Esophagus muscularis mucosa (tissue), 4 donors: ENCODE measurements around the gene CES2. TPM values are rescaled to one million over a fixed set of nuclear protein-coding genes. Genes with fewer than 3 reads are reported as not detected.
A peak's percentile ranks its signal among the peaks of the same experiment; 100 is the strongest.

Source experiments
- DNase-seq: peaks from one replicate; pipeline ENCODE4 v3.0.0-alpha.2; 2017; ENCODE audit errors: extremely low spot score
- H3K27ac ChIP-seq, 4 donors: fragments of 200-600 bp; sonication (generic); replicated peaks in 1 of 4; 1 replicate in 3 of 4; 2 replicates in 1 of 4; pipeline ENCODE4 v1.5.1; 2016 to 2019; ENCODE audit warnings: mild to moderate bottlenecking in 1 of 4
- H3K27me3 ChIP-seq, 4 donors: fragments of 200-600 bp; sonication (generic); one replicate each; pipeline versions ENCODE4 v1.5.1 to v1.6.0; 2016 to 2019
- H3K36me3 ChIP-seq, 4 donors: fragments of 200-600 bp; sonication (generic); one replicate each; pipeline ENCODE4 v1.5.1; 2016 to 2019
- H3K4me1 ChIP-seq, 4 donors: fragments of 200-600 bp; sonication (generic); one replicate each; pipeline ENCODE4 v1.5.1; 2016 to 2019
- H3K4me3 ChIP-seq, 4 donors: fragments of 200-600 bp; sonication (generic); 1 replicate in 2 of 4; 2 replicates in 2 of 4; pipeline ENCODE4 v1.5.1; 2016 to 2019; ENCODE audit warnings: mild to moderate bottlenecking in 4 of 4, moderate library complexity in 1 of 4
- H3K9me3 ChIP-seq, 4 donors: fragments of 200-600 bp; sonication (generic); 1 replicate in 3 of 4; 2 replicates in 1 of 4; pipeline ENCODE4 v1.5.1; 2016 to 2019
- EP300 ChIP-seq: sonication (generic); formaldehyde crosslinking; IDR thresholded peaks from one replicate; pipeline ENCODE4 v1.6.1; 2017; ENCODE audit warnings: antibody characterized with exemption
- POLR2A ChIP-seq: fragments of 450-650 bp; IDR thresholded peaks from one replicate; pipeline ENCODE4 v1.6.1; 2017; ENCODE audit warnings: antibody characterized with exemption, moderate library complexity, mild to moderate bottlenecking, low read depth
- POLR2AphosphoS5 ChIP-seq, 2 donors: sonication (generic); formaldehyde crosslinking; IDR thresholded peaks; one replicate each; pipeline ENCODE4 v1.6.1; 2017; ENCODE audit warnings: antibody characterized with exemption in 2 of 2
- WGBS: methylation state at CpG from one replicate; pipeline ENCODE4 v1.1.5; 2018; 5-methylcytosine and 5-hydroxymethylcytosine counted together
- intact Hi-C: fragments of 100-400 bp; cut with DNase I; formaldehyde crosslinking; loops from one replicate; pipeline ENCODE4 v1.15.1; 2023
- total RNA-seq, 4 donors: library from RNA; depleted of rRNA; stranded (reverse); fragments of >200 nt; gene quantifications; one replicate each; pipeline versions ENCODE4 v1.1.0 to v1.2.1, GENCODE V29; 2016
- TF ChIP-seq, protein P1 (sequence below), 3 experiments: fragments of 200-600 bp in 2 of 3; fragments of 450-650 bp in 1 of 3; sonication (generic) in 2 of 3; IDR thresholded peaks; one replicate each; pipeline ENCODE4 v1.5.1; 2017 to 2019; ENCODE audit warnings: antibody characterized with exemption in 3 of 3, mild to moderate bottlenecking in 2 of 3, moderate library complexity in 1 of 3

CES2 gene
- total RNA-seq, 4 donors from 2014 or later = 22.0 to 29.7 (median 26.8) TPM

DNA sequence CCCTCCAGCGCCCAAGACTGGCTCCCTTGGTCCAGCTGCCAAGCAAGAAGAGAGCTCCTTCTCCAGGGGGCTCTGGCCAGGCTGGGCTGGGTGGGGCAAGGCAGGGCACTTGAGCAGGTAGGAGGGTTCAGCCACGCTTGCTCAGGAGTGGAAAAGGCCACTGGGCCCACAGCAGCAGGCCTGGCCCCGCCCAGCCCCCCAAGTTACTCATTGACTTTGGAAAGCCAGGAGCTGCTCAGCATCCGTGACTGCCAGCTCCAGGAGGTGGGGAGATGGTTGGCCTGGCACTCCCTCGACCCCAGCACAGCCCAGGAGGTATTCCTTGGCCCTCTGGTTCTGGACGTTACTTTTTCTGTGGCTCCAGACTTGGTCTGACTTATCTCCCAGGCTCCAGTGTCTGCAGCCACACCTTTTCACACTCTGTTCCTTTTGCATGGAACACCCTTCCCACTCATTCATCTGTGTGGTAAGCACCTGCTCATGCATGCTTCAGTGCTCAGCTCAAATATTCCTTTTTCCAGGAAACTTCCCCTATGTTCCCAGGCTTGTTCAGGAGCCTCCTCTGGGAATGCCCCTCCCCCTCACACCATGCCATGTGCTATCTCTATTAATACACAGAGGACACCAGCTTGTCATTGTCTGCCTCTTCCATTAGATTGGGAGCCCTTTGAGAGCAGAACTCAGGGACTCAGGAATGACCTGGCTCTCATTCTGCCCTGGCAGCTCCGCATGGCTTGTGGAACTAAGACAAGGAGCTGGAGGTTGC lies 16.3 kb upstream of the CES2 start, which contains the start of gene CDH16:
TSS of gene CDH16 (minus strand) at position 83 of the 766 bp plus-strand sequence. CDS start 820 bp downstream, outside the sequence.
- no peaks in the 10 kb centered on the region for H3K9me3 ChIP-seq
- H3K4me1 ChIP-seq = peaks cover 39 to 55% (median 52%) of the 10 kb centered on the region in 4 donors
- H3K36me3 ChIP-seq = peaks cover 11 to 21% (median 13%) of the 10 kb centered on the region in 4 donors
- WGBS = 69% methylated on average over 6 of the region's 7 CpGs
- no peak for DNase-seq
- peaks cover 0 to 2% (median 0%) of the 10 kb centered on the region in 4 donors for H3K27me3 ChIP-seq
- intact Hi-C loops = no loop called here
- no peak for TF ChIP-seq POLR2AphosphoS5 (IDR thresholded peaks at IDR 0.05)
- no peak for TF ChIP-seq POLR2A
- H3K27ac ChIP-seq = peak within 1 kb of the TSS in 3 of 4 donors; percentile 92 to 95 (median 94)
- no peak within 1 kb of the TSS for H3K4me3 ChIP-seq

DNA sequence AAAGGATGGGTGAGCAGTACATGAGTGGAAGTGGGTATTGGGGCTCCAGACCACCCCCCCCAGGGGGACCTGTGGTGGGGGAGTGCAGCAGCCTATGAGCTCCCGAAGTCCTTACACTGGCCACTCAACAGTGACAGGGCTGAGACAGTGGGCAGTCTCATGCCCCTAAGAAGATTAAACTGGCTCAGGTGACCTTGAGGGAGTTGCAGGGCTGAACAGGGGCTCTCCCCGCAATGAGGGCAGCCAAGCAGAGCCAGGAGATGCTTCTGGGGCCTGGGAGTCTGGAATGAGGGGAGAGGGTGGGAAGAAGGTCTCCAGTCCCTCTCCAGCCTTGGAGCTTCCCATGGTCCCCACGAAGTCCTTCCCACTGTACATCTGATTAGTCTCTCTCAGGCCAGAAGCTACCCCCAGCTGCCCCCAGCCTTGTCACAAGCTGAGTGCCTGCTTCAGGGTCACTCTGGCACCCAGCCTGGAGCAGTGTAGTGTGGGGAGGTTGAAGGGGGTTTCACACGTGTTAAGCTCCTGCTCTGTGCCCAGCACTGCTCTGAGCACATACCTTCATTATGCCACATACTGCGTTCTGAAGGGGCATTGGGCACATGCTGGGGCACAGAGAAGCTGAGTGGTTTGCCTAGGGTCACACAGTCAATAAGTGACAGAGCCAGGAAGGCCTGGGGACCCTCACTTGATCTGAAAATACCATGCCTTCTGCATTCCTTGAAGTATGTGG lies 15.6 kb upstream of the CES2 start:
- H3K4me3 ChIP-seq = no peak overlapping the region
- DNase-seq = no peak
- H3K27ac ChIP-seq = peak overlapping the region in 3 of 4 donors; percentile 92 to 95 (median 94)
- H3K9me3 ChIP-seq = no peaks in the 10 kb centered on the region
- H3K4me1 ChIP-seq = peaks cover 39 to 63% (median 59%) of the 10 kb centered on the region in 4 donors
- peaks cover 0 to 3% (median 0%) of the 10 kb centered on the region in 4 donors for H3K27me3 ChIP-seq
- intact Hi-C loops = no loop called here
- TF ChIP-seq EP300 (no peak), POLR2AphosphoS5 (IDR thresholded peaks at IDR 0.05) (no peak), POLR2A (no peak)
- peaks cover 11 to 26% (median 13%) of the 10 kb centered on the region in 4 donors for H3K36me3 ChIP-seq
- 71% methylated on average over 3 of the region's 5 CpGs for WGBS

DNA sequence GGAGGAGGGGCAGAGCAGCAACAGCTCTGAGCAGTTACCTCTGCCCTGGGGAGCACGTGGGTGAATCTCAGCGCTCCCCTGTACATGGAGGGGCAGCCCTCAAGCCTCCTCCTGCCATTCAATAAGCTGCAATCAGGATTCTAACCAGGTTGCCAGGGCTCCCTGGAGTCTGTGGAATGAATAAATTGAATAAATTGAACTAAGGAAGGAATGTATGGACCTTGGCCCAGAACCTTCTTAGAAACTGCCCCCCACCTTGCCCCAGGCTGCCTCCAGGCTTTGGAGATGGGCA lies 15.1 kb upstream of the CES2 start:
- DNase-seq = no peak
- TF ChIP-seq POLR2A (no peak), EP300 (no peak), POLR2AphosphoS5 (IDR thresholded peaks at IDR 0.05) (no peak)
- TF ChIP-seq, protein P1, sequence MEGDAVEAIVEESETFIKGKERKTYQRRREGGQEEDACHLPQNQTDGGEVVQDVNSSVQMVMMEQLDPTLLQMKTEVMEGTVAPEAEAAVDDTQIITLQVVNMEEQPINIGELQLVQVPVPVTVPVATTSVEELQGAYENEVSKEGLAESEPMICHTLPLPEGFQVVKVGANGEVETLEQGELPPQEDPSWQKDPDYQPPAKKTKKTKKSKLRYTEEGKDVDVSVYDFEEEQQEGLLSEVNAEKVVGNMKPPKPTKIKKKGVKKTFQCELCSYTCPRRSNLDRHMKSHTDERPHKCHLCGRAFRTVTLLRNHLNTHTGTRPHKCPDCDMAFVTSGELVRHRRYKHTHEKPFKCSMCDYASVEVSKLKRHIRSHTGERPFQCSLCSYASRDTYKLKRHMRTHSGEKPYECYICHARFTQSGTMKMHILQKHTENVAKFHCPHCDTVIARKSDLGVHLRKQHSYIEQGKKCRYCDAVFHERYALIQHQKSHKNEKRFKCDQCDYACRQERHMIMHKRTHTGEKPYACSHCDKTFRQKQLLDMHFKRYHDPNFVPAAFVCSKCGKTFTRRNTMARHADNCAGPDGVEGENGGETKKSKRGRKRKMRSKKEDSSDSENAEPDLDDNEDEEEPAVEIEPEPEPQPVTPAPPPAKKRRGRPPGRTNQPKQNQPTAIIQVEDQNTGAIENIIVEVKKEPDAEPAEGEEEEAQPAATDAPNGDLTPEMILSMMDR (IDR thresholded peaks at IDR 0.05) = no peak
- H3K36me3 ChIP-seq = peaks cover 11 to 26% (median 13%) of the 10 kb centered on the region in 4 donors
- no peaks in the 10 kb centered on the region for H3K9me3 ChIP-seq
- H3K27ac ChIP-seq = peak overlapping the region; percentile 92 to 95 (median 93)
- peaks cover 0 to 3% (median 0%) of the 10 kb centered on the region in 4 donors for H3K27me3 ChIP-seq
- no peak overlapping the region for H3K4me3 ChIP-seq
- intact Hi-C loops = no loop called here
- H3K4me1 ChIP-seq = peaks cover 42 to 68% (median 64%) of the 10 kb centered on the region in 4 donors
- WGBS = 33% methylated on average over 2 of the region's 2 CpGs

DNA sequence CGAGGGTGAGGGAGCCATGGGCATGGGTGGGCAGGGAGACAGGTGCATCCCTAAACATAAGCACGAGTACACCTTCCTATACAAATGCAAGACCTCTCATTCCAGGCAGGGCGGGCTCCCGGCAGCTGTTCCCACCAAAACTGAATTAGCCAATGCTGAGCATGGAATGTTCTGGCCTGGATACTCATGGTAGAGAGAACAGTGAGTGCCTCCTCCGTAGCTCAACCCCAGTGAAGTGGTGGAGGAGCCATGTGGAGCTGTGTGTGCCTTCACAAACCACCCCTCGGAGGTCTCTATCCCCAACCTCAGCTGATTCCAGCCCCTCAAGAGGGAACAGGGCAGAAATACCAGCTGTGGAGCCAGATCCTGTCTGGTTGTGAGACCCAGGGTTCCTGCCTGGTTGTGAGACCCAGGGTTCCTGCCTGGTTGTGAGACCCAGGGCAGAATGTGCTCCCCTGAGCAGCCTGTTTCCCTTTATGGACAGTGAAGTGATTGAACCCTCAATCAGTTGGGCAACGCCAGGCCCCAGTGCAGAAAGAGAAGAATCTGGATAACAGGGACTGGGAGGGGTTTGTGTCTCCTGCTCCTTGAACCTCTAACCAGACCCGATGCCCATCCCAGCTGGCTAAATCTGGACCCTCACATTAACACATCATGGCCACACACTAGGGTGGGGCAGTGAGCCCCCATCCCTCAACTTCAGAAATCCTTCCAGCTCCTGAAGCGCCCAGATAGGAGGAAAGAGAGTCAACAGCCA lies 14.2 kb upstream of the CES2 start:
- Histone ChIP-seq H3K27me3 (peaks cover 0 to 3% (median 0%) of the 10 kb centered on the region in 4 donors), H3K4me1 (peaks cover 49 to 76% (median 73%) of the 10 kb centered on the region in 4 donors), H3K36me3 (peaks cover 11 to 26% (median 13%) of the 10 kb centered on the region in 4 donors), H3K27ac (peak overlapping the region; percentile 92 to 95 (median 93)), H3K4me3 (no peak overlapping the region), H3K9me3 (no peaks in the 10 kb centered on the region)
- whole genome bisulfite sequencing = 66% methylated on average over 8 of the region's 9 CpGs
- DNase-seq = no peak
- intact Hi-C loops = no loop called here
- TF ChIP-seq POLR2A (peak; percentile 22), POLR2AphosphoS5 (IDR thresholded peaks at IDR 0.05) (peak in 1 of 2 donors; percentile 46)
- TF ChIP-seq, protein P1 (IDR thresholded peaks at IDR 0.05) = no peak

DNA sequence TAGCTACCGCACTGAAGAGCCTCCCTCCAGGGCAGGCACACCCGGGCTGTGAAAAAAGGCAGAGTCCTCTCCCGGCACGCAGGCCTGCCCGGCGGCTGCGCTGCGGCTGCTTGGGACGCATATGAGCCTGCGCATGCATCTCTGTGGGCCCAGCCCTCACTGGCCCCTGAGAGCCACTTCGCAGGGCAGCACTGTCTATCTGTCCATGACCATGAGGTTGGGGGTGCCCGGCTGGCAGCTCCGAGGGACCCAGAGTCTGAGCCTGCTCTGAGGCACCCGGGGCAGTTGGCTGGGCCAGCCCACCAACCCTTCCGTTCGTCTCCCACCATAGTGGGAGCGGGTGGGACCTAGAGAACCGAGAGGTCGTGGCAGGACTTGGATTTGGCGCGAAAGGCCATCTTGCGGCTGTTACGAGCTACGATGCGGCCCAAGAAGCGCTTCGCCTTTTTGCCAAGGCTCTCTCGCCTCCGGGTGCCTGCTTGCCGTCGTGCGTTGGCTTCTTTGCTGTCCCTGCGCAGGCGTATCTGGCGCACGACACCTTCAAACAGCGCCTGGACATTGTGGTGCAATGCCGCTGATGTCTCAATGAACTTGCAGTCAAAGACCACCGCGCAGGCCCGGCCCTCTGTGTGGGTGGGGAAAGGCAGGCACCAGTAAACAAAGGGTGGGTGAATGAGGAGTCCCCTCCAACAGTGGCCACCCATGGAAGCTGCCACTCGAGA lies 13.4 kb upstream of the CES2 start:
- Histone ChIP-seq H3K9me3 (no peaks in the 10 kb centered on the region), H3K4me1 (peaks cover 55 to 83% (median 81%) of the 10 kb centered on the region in 4 donors), H3K36me3 (peaks cover 11 to 26% (median 13%) of the 10 kb centered on the region in 4 donors), H3K27ac (peak overlapping the region; percentile 92 to 95 (median 93)), H3K27me3 (peaks cover 0 to 3% (median 0%) of the 10 kb centered on the region in 4 donors), H3K4me3 (no peak overlapping the region)
- WGBS = 79% methylated on average over 40 of the region's 42 CpGs
- DNase-seq = no peak
- intact Hi-C loops = no loop called here
- TF ChIP-seq POLR2AphosphoS5 (IDR thresholded peaks at IDR 0.05) (no peak), EP300 (no peak), POLR2A (no peak)
- TF ChIP-seq, protein P1 (IDR thresholded peaks at IDR 0.05) = no peak
